ENCODE data around the gene MINDY4.

- TF ChIP-seq ATF2 (IDR thresholded peaks at IDR 0.05; ENCODE audit: low read length) (no peak), EP300 (IDR thresholded peaks at IDR 0.05; ENCODE audit: borderline replicate concordance in 1 of 2, low read depth in 2 of 2, low read length in 2 of 2) (no peak), EZH2 (IDR thresholded peaks at IDR 0.05; ENCODE audit: low read depth, low read length, severe bottlenecking) (no peak), BACH1 (IDR thresholded peaks at IDR 0.05; ENCODE audit: low read length) (no peak), CTCF (IDR thresholded peaks at IDR 0.05; ENCODE audit: control extremely low read depth in 1 of 3, insufficient read depth in 1 of 3, low read depth in 1 of 3, low read length in 3 of 3) (no peak), EGR1 (IDR thresholded peaks at IDR 0.05; ENCODE audit: borderline replicate concordance, low read depth, low read length) (no peak), POLR2AphosphoS5 (IDR thresholded peaks at IDR 0.05; ENCODE audit: low read depth, low read length) (no peak), CEBPB (IDR thresholded peaks at IDR 0.05; ENCODE audit: low read depth, low read length) (no peak), TEAD4 (IDR thresholded peaks at IDR 0.05; ENCODE audit: low read depth, low read length) (no peak), CBX5 (IDR thresholded peaks at IDR 0.05; ENCODE audit: low read depth, low read length) (no peak), POLR2A (IDR thresholded peaks at IDR 0.05; ENCODE audit: control extremely low read depth in 1 of 2, low read depth in 2 of 2, low read length in 2 of 2) (no peak), USF2 (IDR thresholded peaks at IDR 0.05; ENCODE audit: low read length) (no peak), SP4 (IDR thresholded peaks at IDR 0.05; ENCODE audit: low read length) (no peak), SIN3A (conservative IDR thresholded peaks at IDR 0.05 in 1 of 2, IDR thresholded peaks at IDR 0.05 in 1 of 2; ENCODE audit: low read depth in 1 of 2, low read length in 2 of 2) (no peak)
Observed at GRCh38 chr7:30765408-30765807, 5.8 kb upstream of the MINDY4 start.

Measured in H1 (cell line).